Smooth muscle cell of the coronary artery (primary cell): ENCODE measurements around the gene TOMM70. TPM values are rescaled to one million over a fixed set of nuclear protein-coding genes. Genes with fewer than 3 reads are reported as not detected.

ENCODE experiments used
- total RNA-seq: library from RNA; depleted of rRNA; stranded (reverse); fragments of >200 nt; gene quantifications from 2 replicates; pipeline ENCODE4 v1.2.3, GENCODE V29; 2014; ENCODE audit warnings: low replicate concordance

The TOMM70 gene
- total RNA-seq = 18.8 and 40.9 TPM in 2 replicates

GRCh38 chr3:100400780-100401673 lies at the start of gene TOMM70, which contains the start of gene LNP1:
TSS of gene TOMM70 (minus strand) at chr3:100401089. CDS start at chr3:100400949, 140 bp downstream.
TSS of gene LNP1 (plus strand) at chr3:100401539. CDS start at chr3:100429730, 28,191 bp downstream.

GRCh38 chr3:100334488-100335351 lies 66.2 kb downstream of the TOMM70 start, which contains the start of gene NIT2:
TSS of gene NIT2 (plus strand) at chr3:100334757. CDS start at chr3:100334792, 35 bp downstream.

Other genes with a start within 250 kb of the TOMM70 start
- 51.1 and 53.5 TPM in 2 replicates for gene TBC1D23, start 140.1 kb downstream of the TOMM70 start, total RNA-seq
- 1.9 and 14.6 TPM in 2 replicates for gene NIT2, start 66.3 kb downstream of the TOMM70 start, total RNA-seq
- gene LNP1, start 450 bp upstream of the TOMM70 start, total RNA-seq = 3.5 and 3.8 TPM in 2 replicates
- 48.6 and 56.3 TPM in 2 replicates for gene TMEM45A, start 91.5 kb upstream of the TOMM70 start, total RNA-seq
- gene ADGRG7, start 208.5 kb upstream of the TOMM70 start, total RNA-seq = 0.12 TPM in 1 of 2 replicates, not detected in the other